Mesendoderm (in vitro differentiated cells): ENCODE results near the gene ZFP36.

Experiments
- DNase-seq: peaks from one replicate; pipeline ENCODE4 v3.0.0; 2013
- H2AK5ac ChIP-seq: 2 replicates; pipeline ENCODE4 v1.6.1; 2013; ENCODE audit warnings: low read length, inconsistent platforms
- H2BK120ac ChIP-seq: 2 replicates; pipeline ENCODE4 v1.6.1; 2013; ENCODE audit warnings: low read depth, mild to moderate bottlenecking, low read length, moderate library complexity, mixed read lengths
- H2BK15ac ChIP-seq: replicated peaks from 2 replicates; pipeline ENCODE4 v1.6.1; 2013; ENCODE audit warnings: low read depth, mild to moderate bottlenecking, moderate library complexity
- H2BK5ac ChIP-seq: 2 replicates; pipeline ENCODE4 v1.6.1; 2013; ENCODE audit warnings: low read length, inconsistent platforms
- H3K18ac ChIP-seq: 2 replicates; pipeline ENCODE4 v1.6.1; 2013; ENCODE audit warnings: mild to moderate bottlenecking, low read length, mixed read lengths
- H3K23ac ChIP-seq: one replicate; pipeline ENCODE4 v1.6.1; 2013; ENCODE audit warnings: low read length
- H3K27ac ChIP-seq: 2 replicates; pipeline ENCODE4 v1.5.1; 2013; ENCODE audit warnings: low read depth, mild to moderate bottlenecking, inconsistent platforms, low read length, moderate library complexity
- H3K27me3 ChIP-seq: 2 replicates; pipeline ENCODE4 v1.6.1; 2013; ENCODE audit warnings: low read length, control low read depth, mild to moderate bottlenecking, inconsistent platforms; ENCODE audit not compliant: insufficient read depth, poor library complexity
- H3K36me3 ChIP-seq: 2 replicates; pipeline ENCODE4 v1.6.1; 2013; ENCODE audit warnings: low read length, inconsistent platforms; ENCODE audit not compliant: control insufficient read depth, insufficient read depth
- H3K4ac ChIP-seq: one replicate; pipeline ENCODE4 v1.6.1; 2013; ENCODE audit warnings: low read depth, mild to moderate bottlenecking, low read length, moderate library complexity
- H3K4me1 ChIP-seq: 2 replicates; pipeline ENCODE4 v1.6.1; 2013; ENCODE audit warnings: low read depth, low read length, inconsistent platforms; ENCODE audit not compliant: control insufficient read depth
- H3K4me2 ChIP-seq: 2 replicates; pipeline ENCODE4 v1.6.1; 2013; ENCODE audit warnings: low read length
- H3K4me3 ChIP-seq: 2 replicates; pipeline ENCODE4 v1.5.1; 2013; ENCODE audit warnings: mild to moderate bottlenecking, low read length
- H3K56ac ChIP-seq: one replicate; pipeline ENCODE4 v1.6.1; 2013; ENCODE audit warnings: low read length
- H3K79me1 ChIP-seq: 2 replicates; pipeline ENCODE4 v1.6.1; 2013; ENCODE audit warnings: low read length, inconsistent platforms
- H3K79me2 ChIP-seq: 2 replicates; pipeline ENCODE4 v1.6.1; 2013; ENCODE audit warnings: mild to moderate bottlenecking, low read length; ENCODE audit not compliant: control insufficient read depth, insufficient read depth
- H3K9ac ChIP-seq: 2 replicates; pipeline ENCODE4 v1.6.1; 2013; ENCODE audit warnings: low read length, inconsistent platforms
- H4K5ac ChIP-seq: one replicate; pipeline ENCODE4 v1.6.1; 2013; ENCODE audit warnings: low read length
- H4K8ac ChIP-seq: one replicate; pipeline ENCODE4 v1.6.1; 2013; ENCODE audit warnings: low read depth, mild to moderate bottlenecking, control low read depth, low read length, moderate library complexity
- WGBS: extraction: QIAGEN DNeasy Blood & Tissue Kit; methylation state at CpG from one replicate; pipeline ENCODE4 v1.1.7; 2013; ENCODE audit warnings: low lambda C conversion rate, missing lambda C conversion rate; ENCODE audit not compliant: insufficient coverage; ENCODE audit errors: extremely low coverage; 5-methylcytosine and 5-hydroxymethylcytosine counted together

Gene ZFP36

DNA sequence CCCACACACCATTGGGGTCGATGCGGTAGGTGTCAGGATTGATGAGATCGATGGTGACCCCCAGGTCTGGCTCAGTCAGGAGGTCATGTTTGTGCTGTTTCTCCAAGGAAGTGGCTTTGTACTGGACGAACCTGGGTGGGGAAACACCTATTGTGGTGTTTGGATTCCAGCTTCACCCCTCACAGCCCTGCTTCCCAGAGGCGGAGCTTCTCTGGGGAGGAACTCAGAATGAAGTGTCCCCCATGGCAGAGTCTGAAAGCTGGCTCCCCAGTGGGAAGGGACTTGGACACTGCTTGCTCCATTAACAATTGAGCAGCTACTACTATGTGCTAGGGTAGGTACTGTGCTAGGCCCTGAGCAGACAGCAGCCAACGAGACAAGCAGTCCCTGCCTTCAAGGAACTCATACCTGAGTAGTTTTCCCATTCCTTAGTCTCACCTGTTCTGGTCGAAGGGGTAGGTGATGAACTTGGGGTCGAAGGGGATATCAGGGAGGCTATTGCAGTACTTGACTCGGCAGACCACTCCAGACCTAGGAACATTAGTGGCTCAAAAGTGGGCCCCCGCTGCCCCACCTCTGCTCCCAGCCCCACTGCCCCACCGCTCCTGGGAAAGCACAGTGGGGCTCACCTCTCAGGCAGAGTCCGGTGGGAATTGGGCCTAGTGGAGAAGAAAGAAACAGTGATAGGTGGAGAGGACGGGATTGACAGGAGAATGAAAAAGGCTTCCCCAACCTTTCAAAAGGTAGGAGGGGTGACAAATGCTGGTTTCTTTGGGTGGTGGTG, 16.8 kb upstream of the ZFP36 start:
- Histone ChIP-seq H3K79me1 (peaks cover 13% of the 10 kb centered on the region), H4K8ac (no peak overlapping the region), H2BK120ac (no peak overlapping the region), H3K56ac (peak overlapping the region; percentile 90), H2BK5ac (no peak overlapping the region), H3K4me2 (peak overlapping the region; percentile 75), H4K5ac (peak overlapping the region; percentile 38), H3K18ac (no peak overlapping the region), H3K23ac (no peak overlapping the region), H2BK15ac (no peak overlapping the region), H3K27ac (no peak overlapping the region), H3K4ac (no peak overlapping the region), H3K79me2 (peaks cover 9% of the 10 kb centered on the region), H3K4me1 (peaks cover 2% of the 10 kb centered on the region), H2AK5ac (no peak overlapping the region), H3K4me3 (peak overlapping the region; percentile 80), H3K27me3 (no peaks in the 10 kb centered on the region), H3K9ac (peak overlapping the region; percentile 81), H3K36me3 (peaks cover 1% of the 10 kb centered on the region)
- DNase-seq: no peak
- no CpG with 5 or more reads among the region's 13 CpGs for WGBS

DNA sequence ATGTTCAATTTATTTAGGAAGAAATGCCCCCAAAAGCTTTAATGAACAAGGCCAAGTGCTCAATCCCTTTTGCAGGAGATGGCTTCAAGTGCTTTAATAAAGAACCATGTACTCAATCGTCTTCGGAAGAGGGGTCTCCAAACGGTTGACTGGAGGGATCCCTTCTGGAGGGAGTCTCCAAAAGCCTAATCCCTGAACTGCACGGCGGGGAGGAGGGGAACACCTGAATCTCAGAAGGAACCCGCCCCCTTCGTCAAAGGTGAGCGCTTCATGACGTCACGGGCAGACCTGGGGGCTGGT, 16.2 kb upstream of the ZFP36 start:
- Histone ChIP-seq H3K23ac (no peak overlapping the region), H3K4me2 (peak overlapping the region; percentile 75), H3K27ac (peak overlapping the region; percentile 75), H4K8ac (no peak overlapping the region), H4K5ac (peak overlapping the region; percentile 38), H3K36me3 (peaks cover 1% of the 10 kb centered on the region), H3K56ac (peak overlapping the region; percentile 90), H3K79me1 (peaks cover 13% of the 10 kb centered on the region), H3K79me2 (peaks cover 9% of the 10 kb centered on the region), H2AK5ac (no peak overlapping the region), H2BK120ac (no peak overlapping the region), H3K27me3 (no peaks in the 10 kb centered on the region), H3K9ac (peak overlapping the region; percentile 81), H2BK5ac (no peak overlapping the region), H3K4me3 (peak overlapping the region; percentile 80), H3K4ac (no peak overlapping the region), H3K18ac (no peak overlapping the region), H2BK15ac (no peak overlapping the region), H3K4me1 (peaks cover 2% of the 10 kb centered on the region)
- DNase-seq: no peak
- no CpG with 5 or more reads among the region's 10 CpGs for WGBS

DNA sequence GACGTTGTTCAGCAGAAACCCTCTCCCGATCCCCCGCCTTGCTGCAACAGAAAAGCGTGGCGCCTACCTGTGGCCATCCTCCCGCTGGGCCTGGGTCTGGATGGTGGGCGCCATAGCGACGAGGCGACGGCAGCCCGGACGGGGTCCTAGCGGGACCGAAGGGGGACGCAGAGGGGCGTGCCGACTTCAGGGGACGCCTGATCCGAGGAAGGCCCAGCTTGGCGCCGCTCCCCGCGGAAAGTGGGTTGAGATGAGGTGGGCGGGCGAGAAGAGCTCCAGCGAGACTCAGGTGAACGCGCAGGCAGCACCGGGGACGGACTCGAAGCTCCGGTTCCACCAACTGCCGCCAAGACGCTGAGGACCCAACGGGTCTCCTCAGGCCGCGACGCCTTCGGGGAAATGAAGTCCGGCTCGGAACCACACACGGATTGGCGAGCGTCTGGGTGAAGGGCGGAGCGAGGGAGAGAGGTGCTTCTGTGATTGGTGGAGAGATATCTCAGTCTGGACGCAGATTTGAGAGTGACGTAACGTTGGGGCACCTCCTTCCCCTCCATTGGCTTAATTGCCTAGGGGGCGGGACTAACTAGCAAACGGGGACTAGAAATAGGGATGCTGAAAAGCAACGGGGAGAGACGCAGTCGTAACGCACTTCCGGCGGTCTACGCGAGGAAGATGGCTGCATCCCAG, 15.8 kb upstream of the ZFP36 start, which contains the start of the genes MED29 and PAF1:
TSS of gene MED29 (plus strand) at position 628 of the 687 bp plus-strand sequence. CDS start at position 673, 45 bp downstream.
TSS of gene PAF1 (minus strand) at position 356 of the 687 bp plus-strand sequence. CDS start at position 114, 242 bp downstream.
- H3K4ac ChIP-seq: no peak within 1 kb of the TSS
- H3K9ac ChIP-seq: peak within 1 kb of the TSS; percentile 81
- WGBS: no CpG with 5 or more reads among the region's 60 CpGs
- peaks cover 9% of the 10 kb centered on the region for H3K79me2 ChIP-seq
- peak; percentile 100 for DNase-seq
- H3K27ac ChIP-seq: peak within 1 kb of the TSS; percentile 75
- peak within 1 kb of the TSS; percentile 80 for H3K4me3 ChIP-seq
- peak within 1 kb of the TSS; percentile 75 for H2BK5ac ChIP-seq
- no peak within 1 kb of the TSS for H4K8ac ChIP-seq
- peaks cover 1% of the 10 kb centered on the region for H3K36me3 ChIP-seq
- H4K5ac ChIP-seq: peak within 1 kb of the TSS; percentile 38
- H3K56ac ChIP-seq: peak within 1 kb of the TSS; percentile 92
- H2BK15ac ChIP-seq: no peak within 1 kb of the TSS
- H3K23ac ChIP-seq: no peak within 1 kb of the TSS
- H3K79me1 ChIP-seq: peaks cover 13% of the 10 kb centered on the region
- peaks cover 2% of the 10 kb centered on the region for H3K4me1 ChIP-seq
- no peaks in the 10 kb centered on the region for H3K27me3 ChIP-seq
- H2AK5ac ChIP-seq: no peak within 1 kb of the TSS
- H3K4me2 ChIP-seq: peak within 1 kb of the TSS; percentile 75
- H2BK120ac ChIP-seq: no peak within 1 kb of the TSS
- no peak within 1 kb of the TSS for H3K18ac ChIP-seq

DNA sequence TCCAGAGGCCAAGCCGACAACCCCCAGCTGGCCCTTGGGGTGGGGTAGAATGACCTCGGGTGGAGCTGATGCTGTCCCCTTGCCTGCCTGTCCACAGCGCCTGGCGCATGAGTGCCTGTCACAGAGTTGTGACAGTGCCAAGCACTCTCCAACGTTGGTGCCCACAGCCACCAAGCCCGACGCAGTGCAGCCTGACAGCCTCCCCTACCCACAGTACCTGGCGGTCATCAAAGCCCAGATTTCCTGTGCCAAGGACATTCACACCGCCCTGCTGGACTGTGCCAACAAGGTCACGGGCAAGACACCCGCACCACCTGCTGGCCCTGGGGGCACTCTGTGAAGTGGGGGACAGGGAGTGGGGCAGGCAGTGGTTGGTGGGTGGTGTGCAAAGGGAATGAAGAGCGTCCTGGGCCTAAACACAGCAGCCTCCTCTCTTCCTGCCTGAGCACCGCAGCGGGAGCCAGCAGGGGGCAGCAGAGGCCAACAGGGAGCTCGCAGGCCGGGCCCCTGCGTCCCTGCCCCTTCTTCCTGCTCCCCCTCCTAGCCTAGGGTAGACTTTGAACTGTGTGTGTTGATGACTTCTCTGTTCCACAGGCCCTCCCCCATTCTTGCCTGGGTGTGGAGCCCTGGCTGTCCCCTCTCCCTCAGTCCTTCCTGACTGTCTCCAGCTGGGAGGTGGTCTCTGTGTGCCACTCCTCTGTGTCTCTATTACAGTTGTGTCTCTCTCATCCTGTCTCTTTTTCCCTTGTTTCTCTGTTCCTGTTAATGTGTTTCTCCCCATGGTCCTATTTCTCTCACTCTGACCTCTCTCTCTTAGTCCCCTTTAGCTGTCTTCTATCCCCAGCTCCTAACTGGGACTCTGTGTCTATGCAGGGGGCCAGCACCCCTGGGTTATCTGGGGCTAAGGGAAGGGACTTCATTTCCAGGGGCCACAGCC, 9.0 kb upstream of the ZFP36 start:
- WGBS: no CpG with 5 or more reads among the region's 17 CpGs

DNA sequence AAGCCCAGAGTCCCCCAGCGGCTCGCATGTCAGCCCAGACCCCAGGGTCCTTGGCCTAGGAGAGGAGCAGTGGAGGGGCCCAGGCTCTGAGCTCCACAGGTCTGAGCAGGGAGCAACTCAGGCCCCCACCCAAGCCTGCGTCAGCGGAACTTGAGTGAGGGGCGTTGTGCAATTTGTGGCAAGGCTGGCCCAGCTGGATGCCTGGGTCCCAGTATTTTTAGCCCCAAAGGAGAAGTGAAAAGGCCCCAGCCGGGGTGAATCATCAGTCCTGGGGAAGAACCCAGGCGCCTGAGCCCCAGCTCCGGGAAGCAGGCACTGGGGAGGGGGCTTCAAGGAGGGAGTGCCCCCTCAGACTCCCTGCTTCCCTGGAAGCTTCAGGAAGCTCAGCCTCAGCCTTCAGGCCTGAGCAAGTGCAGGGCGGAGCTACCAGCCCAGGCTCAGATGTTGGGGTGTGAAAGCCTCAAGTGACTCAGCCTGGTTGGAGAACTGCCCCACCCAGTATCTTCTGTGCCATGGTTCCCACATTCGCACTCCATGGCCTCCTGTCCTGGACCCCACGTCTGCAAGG, 8.3 kb upstream of the ZFP36 start:
- Histone ChIP-seq H3K56ac (peak overlapping the region; percentile 71), H2AK5ac (no peak overlapping the region), H2BK120ac (no peak overlapping the region), H3K4ac (no peak overlapping the region), H3K4me1 (peaks cover 12% of the 10 kb centered on the region), H2BK15ac (no peak overlapping the region), H3K4me3 (no peak overlapping the region), H3K27me3 (no peaks in the 10 kb centered on the region), H3K4me2 (no peak overlapping the region), H3K36me3 (no peaks in the 10 kb centered on the region), H2BK5ac (no peak overlapping the region), H3K79me2 (no peaks in the 10 kb centered on the region), H3K23ac (no peak overlapping the region), H3K79me1 (peaks cover 4% of the 10 kb centered on the region), H3K27ac (peak overlapping the region; percentile 13), H4K8ac (no peak overlapping the region), H4K5ac (no peak overlapping the region), H3K9ac (no peak overlapping the region), H3K18ac (no peak overlapping the region)
- WGBS: no CpG with 5 or more reads among the region's 11 CpGs
- no peak for DNase-seq

More for the DNA sequence above, 9.0 kb upstream of the ZFP36 start:
- Histone ChIP-seq H3K4me3 (no peak overlapping the region), H3K4ac (no peak overlapping the region), H3K79me1 (peaks cover 4% of the 10 kb centered on the region), H4K8ac (no peak overlapping the region), H3K56ac (peak overlapping the region; percentile 71), H3K4me2 (no peak overlapping the region), H3K4me1 (peaks cover 12% of the 10 kb centered on the region), H3K27ac (peak overlapping the region; percentile 13), H3K27me3 (no peaks in the 10 kb centered on the region), H3K79me2 (no peaks in the 10 kb centered on the region), H4K5ac (no peak overlapping the region), H2BK120ac (no peak overlapping the region), H3K23ac (no peak overlapping the region), H3K9ac (peak overlapping the region; percentile 25), H2BK15ac (no peak overlapping the region), H3K36me3 (no peaks in the 10 kb centered on the region), H2AK5ac (no peak overlapping the region), H3K18ac (no peak overlapping the region), H2BK5ac (no peak overlapping the region)
- peak; percentile 89 for DNase-seq
